Neutrophil (primary cell): ENCODE data around the gene NEU4.

Source experiments
- H3K27ac ChIP-seq: fragments of 200-600 bp; sonication (generic); 2 replicates; pipeline ENCODE4 v1.5.1; 2016; ENCODE audit warnings: mild to moderate bottlenecking, moderate library complexity
- H3K27me3 ChIP-seq: fragments of 200-600 bp; sonication (generic); 2 replicates; pipeline ENCODE4 v1.6.0; 2016; ENCODE audit warnings: mild to moderate bottlenecking
- H3K36me3 ChIP-seq: fragments of 200-600 bp; sonication (generic); 2 replicates; pipeline ENCODE4 v1.5.1; 2017
- H3K4me1 ChIP-seq, 2 experiments: fragments of 200-600 bp in 1 of 2; sonication (generic) in 1 of 2; 1 replicate in 1 of 2; 2 replicates in 1 of 2; pipeline versions ENCODE4 v1.5.1 to v1.6.1; 2013 to 2016; ENCODE audit warnings: low read depth in 1 of 2, low read length in 1 of 2, mild to moderate bottlenecking in 1 of 2, moderate library complexity in 1 of 2; ENCODE audit not compliant: control insufficient read depth in 1 of 2, insufficient read depth in 1 of 2
- H3K4me3 ChIP-seq, 2 experiments: fragments of 200-600 bp in 1 of 2; sonication (generic) in 1 of 2; 1 replicate in 1 of 2; 2 replicates in 1 of 2; pipeline ENCODE4 v1.5.1; 2013 to 2016; ENCODE audit warnings: low read depth in 1 of 2, low read length in 1 of 2, mild to moderate bottlenecking in 1 of 2, moderate library complexity in 1 of 2
- H3K9me3 ChIP-seq: fragments of 200-600 bp; sonication (generic); 2 replicates; pipeline ENCODE4 v1.5.1; 2016
- CTCF ChIP-seq: fragments of 200-600 bp; sonication (generic); IDR thresholded peaks from 2 replicates; pipeline ENCODE4 v1.5.1; 2016; ENCODE audit warnings: antibody characterized with exemption

NEU4 gene

GRCh38 chr2:241853651-241854341 lies 44.8 kb downstream of the NEU4 start:
- H3K27ac ChIP-seq, result no peak overlapping the region
- H3K36me3 ChIP-seq, result no peaks in the 10 kb centered on the region
- peaks cover 17% of the 10 kb centered on the region for H3K27me3 ChIP-seq
- H3K4me3 ChIP-seq, result no peak overlapping the region
- H3K4me1 ChIP-seq, result no peaks in the 10 kb centered on the region
- no peak for TF ChIP-seq CTCF
- H3K9me3 ChIP-seq, result no peaks in the 10 kb centered on the region

- no peak overlapping the region for H3K27ac ChIP-seq
- no peaks in the 10 kb centered on the region for H3K36me3 ChIP-seq
- no peaks in the 10 kb centered on the region for H3K4me1 ChIP-seq
- H3K27me3 ChIP-seq, result peaks cover 25% of the 10 kb centered on the region
- H3K9me3 ChIP-seq, result no peaks in the 10 kb centered on the region
- no peak overlapping the region for H3K4me3 ChIP-seq
- no peak for TF ChIP-seq CTCF
Measured at GRCh38 chr2:241854342-241855244, 45.6 kb downstream of the NEU4 start.

- Histone ChIP-seq H3K27ac (no peak overlapping the region), H3K27me3 (peaks cover 25% of the 10 kb centered on the region), H3K4me1 (no peaks in the 10 kb centered on the region), H3K4me3 (no peak overlapping the region), H3K9me3 (no peaks in the 10 kb centered on the region), H3K36me3 (no peaks in the 10 kb centered on the region)
- TF ChIP-seq CTCF, result no peak
Measured at GRCh38 chr2:241855245-241855887, 46.4 kb downstream of the NEU4 start.

GRCh38 chr2:241855888-241856422 lies 47.0 kb downstream of the NEU4 start:
- Histone ChIP-seq H3K4me1 (no peaks in the 10 kb centered on the region), H3K4me3 (no peak overlapping the region), H3K36me3 (no peaks in the 10 kb centered on the region)

More at GRCh38 chr2:241855888-241856422, 47.0 kb downstream of the NEU4 start:
- no peaks in the 10 kb centered on the region for H3K9me3 ChIP-seq
- no peak for TF ChIP-seq CTCF
- H3K27ac ChIP-seq, result no peak overlapping the region
- H3K27me3 ChIP-seq, result peaks cover 25% of the 10 kb centered on the region
